Keratinocyte (primary cell): ENCODE data around the gene SNTG2. TPM values are rescaled to one million over a fixed set of nuclear protein-coding genes. Genes with fewer than 3 reads are reported as not detected.

ENCODE experiments used
- DNase-seq: peaks from one replicate; pipeline ENCODE4 v3.0.0-alpha.2; 2011; ENCODE audit warnings: low read depth, missing footprints, low spot score
- FAIRE-seq: peaks from 2 replicates; lab custom pipeline; 2011; peaks lifted over from hg19 to GRCh38; lab: Jason Lieb, UNC
- H2AFZ ChIP-seq: 2 replicates; pipeline ENCODE4 v1.6.0; 2012; ENCODE audit warnings: low read length, control low read depth, inconsistent platforms; ENCODE audit not compliant: control insufficient read depth
- H3K27ac ChIP-seq: 2 replicates; pipeline ENCODE4 v1.5.1; 2011; ENCODE audit warnings: low read length; ENCODE audit not compliant: control insufficient read depth, insufficient read depth
- H3K27me3 ChIP-seq: 3 replicates; pipeline ENCODE4 v1.6.0; 2011; ENCODE audit warnings: low read length; ENCODE audit not compliant: control insufficient read depth, insufficient read depth; ENCODE audit errors: extremely low read depth
- H3K36me3 ChIP-seq, 2 experiments: 2 replicates in 1 of 2; 3 replicates in 1 of 2; pipeline ENCODE4 v1.5.1; 2011; ENCODE audit warnings: low read length in 2 of 2, mild to moderate bottlenecking in 1 of 2; ENCODE audit not compliant: control insufficient read depth in 2 of 2, insufficient read depth in 2 of 2; ENCODE audit errors: extremely low read depth in 1 of 2
- H3K4me1 ChIP-seq: 3 replicates; pipeline ENCODE4 v1.5.1; 2011; ENCODE audit warnings: low read length; ENCODE audit not compliant: control insufficient read depth, insufficient read depth; ENCODE audit errors: extremely low read depth
- H3K4me2 ChIP-seq: 3 replicates; pipeline ENCODE4 v1.6.0; 2011; ENCODE audit warnings: low read depth, low read length; ENCODE audit not compliant: control insufficient read depth, insufficient read depth; ENCODE audit errors: extremely low read depth
- H3K4me3 ChIP-seq, 3 experiments: fragments of 200-600 bp in 1 of 3; sonication (generic) in 1 of 3; 2 replicates in 2 of 3; 3 replicates in 1 of 3; pipeline ENCODE4 v1.5.1; 2011 to 2016; ENCODE audit warnings: low read length in 3 of 3, mild to moderate bottlenecking in 3 of 3, control low read depth in 2 of 3, inconsistent platforms in 1 of 3, low read depth in 1 of 3, mixed read lengths in 1 of 3, mixed run types in 1 of 3, moderate library complexity in 1 of 3; ENCODE audit not compliant: control insufficient read depth in 2 of 3, insufficient read depth in 2 of 3; ENCODE audit errors: extremely low read depth in 1 of 3
- H3K79me2 ChIP-seq: 2 replicates; pipeline ENCODE4 v1.6.0; 2012; ENCODE audit warnings: low read length; ENCODE audit not compliant: control insufficient read depth, insufficient read depth
- H3K9ac ChIP-seq: 3 replicates; pipeline ENCODE4 v1.6.0; 2011; ENCODE audit warnings: low read length; ENCODE audit not compliant: control insufficient read depth, insufficient read depth; ENCODE audit errors: extremely low read depth
- H3K9me1 ChIP-seq: 3 replicates; pipeline ENCODE4 v1.6.0; 2011; ENCODE audit warnings: low read length; ENCODE audit not compliant: control insufficient read depth, insufficient read depth; ENCODE audit errors: extremely low read depth
- H3K9me3 ChIP-seq: 2 replicates; pipeline ENCODE4 v1.5.1; 2012; ENCODE audit warnings: low read depth, low read length; ENCODE audit not compliant: control insufficient read depth
- H4K20me1 ChIP-seq: 3 replicates; pipeline ENCODE4 v1.6.0; 2011; ENCODE audit warnings: low read length; ENCODE audit not compliant: control insufficient read depth, insufficient read depth; ENCODE audit errors: extremely low read depth
- CTCF ChIP-seq, 3 experiments: IDR thresholded peaks in 1 of 3; conservative IDR thresholded peaks in 1 of 3; optimal IDR thresholded peaks in 1 of 3; 2 replicates in 2 of 3; 3 replicates in 1 of 3; pipeline versions ENCODE3 to v1.5.1; 2011; ENCODE audit warnings: low read length in 3 of 3, mild to moderate bottlenecking in 3 of 3, moderate library complexity in 2 of 3, control low read depth in 1 of 3, inconsistent platforms in 1 of 3; ENCODE audit not compliant: insufficient read depth in 2 of 3; ENCODE audit errors: extremely low read depth in 1 of 3
- EZH2 ChIP-seq: IDR thresholded peaks from one replicate; pipeline ENCODE4 v1.6.1; 2012; ENCODE audit warnings: inconsistent platforms, mild to moderate bottlenecking, low read length, moderate library complexity
- dilution Hi-C: fragments of 300-500 bp; cut with MboI; formaldehyde crosslinking; loops from one replicate; pipeline ENCODE4 v1.7.0; 2020; ENCODE audit warnings: low sequenced_read_pairs; ENCODE audit not compliant: extremely low pct_ligation_motif_present
- polyA plus RNA-seq, 5 experiments: library from polyadenylated mRNA; depleted of rRNA in 3 of 5; stranded (reverse) in 3 of 5; stranded (forward) in 1 of 5; unstranded in 1 of 5; fragments of >200 nt; gene quantifications; 1 replicate in 1 of 5; 2 replicates in 3 of 5; 3 replicates in 1 of 5; pipeline versions ENCODE4 v1.2.1 to v1.2.3, GENCODE V29; 2011 to 2012; ENCODE audit warnings: missing spikeins in 2 of 5, low read depth in 1 of 5, low replicate concordance in 1 of 5

The SNTG2 gene
- polyA plus RNA-seq, 1 donor (not counting 4 experiments of a cell fraction or from before 2014, with no cell fraction given): not detected

DNA sequence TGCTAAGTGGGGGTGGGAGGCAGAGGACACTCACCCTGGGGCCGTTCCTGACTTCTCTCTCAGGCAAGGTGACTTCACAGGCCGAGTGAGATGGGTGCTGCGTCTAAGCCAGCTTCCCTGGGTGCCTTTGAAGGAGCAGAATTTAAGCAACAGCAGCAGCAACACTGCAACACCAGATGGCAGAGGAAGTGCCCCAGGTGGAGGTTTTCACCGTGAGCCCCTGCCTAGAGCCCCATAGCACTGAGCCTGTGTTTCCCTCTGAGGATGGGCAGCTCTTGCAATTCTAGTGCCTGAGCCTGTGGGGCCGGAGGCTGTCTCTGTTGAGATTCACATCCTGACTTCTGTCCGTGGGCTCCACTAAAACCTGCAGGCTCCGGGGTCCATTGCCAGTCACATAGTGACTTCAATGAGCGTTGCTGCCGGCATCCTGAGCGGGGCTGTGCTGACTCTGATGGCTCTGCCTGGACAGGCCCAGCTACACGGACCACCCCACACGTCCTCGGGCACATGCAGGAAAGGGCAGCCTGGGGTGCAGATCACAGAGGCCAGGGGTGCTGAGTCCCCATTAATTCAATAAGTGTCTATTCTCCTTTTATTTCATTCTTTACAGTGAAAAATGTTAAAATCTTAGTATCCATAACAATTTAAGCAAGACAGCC, 218.8 kb downstream of the SNTG2 start:
- no peaks in the 10 kb centered on the region for H3K9me1 ChIP-seq
- no peak overlapping the region for H3K4me2 ChIP-seq
- H3K9ac ChIP-seq: no peak overlapping the region
- no peak for TF ChIP-seq CTCF (optimal IDR thresholded peaks at IDR 0.05 in 1 of 3, IDR thresholded peaks at IDR 0.05 in 1 of 3, conservative IDR thresholded peaks at IDR 0.05 in 1 of 3; ENCODE audit: extremely low read depth in 1 of 3, insufficient read depth in 2 of 3, low read length in 3 of 3)
- no peak for TF ChIP-seq EZH2
- H3K27ac ChIP-seq: no peak overlapping the region
- H3K36me3 ChIP-seq: no peaks in the 10 kb centered on the region
- FAIRE-seq: no peak
- H3K79me2 ChIP-seq: no peaks in the 10 kb centered on the region
- H4K20me1 ChIP-seq: no peaks in the 10 kb centered on the region
- H3K27me3 ChIP-seq: no peaks in the 10 kb centered on the region
- H2AFZ ChIP-seq: no peak overlapping the region
- H3K9me3 ChIP-seq: no peaks in the 10 kb centered on the region
- H3K4me1 ChIP-seq: no peaks in the 10 kb centered on the region
- dilution Hi-C loops: no loop called here
- H3K4me3 ChIP-seq: no peak overlapping the region
- no peak for DNase-seq

GRCh38 chr2:1170241-1170640, 219.6 kb downstream of the SNTG2 start:
- H3K36me3 ChIP-seq: no peaks in the 10 kb centered on the region
- DNase-seq (no peak), FAIRE-seq (no peak)
- no peak overlapping the region for H3K4me2 ChIP-seq
- no peaks in the 10 kb centered on the region for H3K79me2 ChIP-seq
- TF ChIP-seq CTCF (optimal IDR thresholded peaks at IDR 0.05 in 1 of 3, IDR thresholded peaks at IDR 0.05 in 1 of 3, conservative IDR thresholded peaks at IDR 0.05 in 1 of 3; ENCODE audit: extremely low read depth in 1 of 3, insufficient read depth in 2 of 3, low read length in 3 of 3) (no peak), EZH2 (no peak)
- dilution Hi-C loops: no loop called here
- H3K27me3 ChIP-seq: no peaks in the 10 kb centered on the region
- H3K9ac ChIP-seq: no peak overlapping the region
- no peak overlapping the region for H2AFZ ChIP-seq
- no peaks in the 10 kb centered on the region for H3K9me3 ChIP-seq
- no peak overlapping the region for H3K4me3 ChIP-seq
- H3K9me1 ChIP-seq: no peaks in the 10 kb centered on the region
- H4K20me1 ChIP-seq: no peaks in the 10 kb centered on the region
- no peaks in the 10 kb centered on the region for H3K4me1 ChIP-seq
- no peak overlapping the region for H3K27ac ChIP-seq
